VCaP (cell line): ENCODE data around the gene TTC28.

ENCODE experiments used
- H3K27ac ChIP-seq: fragments of 450-650 bp; 2 replicates; pipeline ENCODE4 v1.5.1; 2017
- CTCF ChIP-seq: fragments of 450-650 bp; conservative IDR thresholded peaks from 2 replicates; pipeline ENCODE4 v1.5.1; 2017; ENCODE audit warnings: mild to moderate bottlenecking, moderate library complexity

TTC28 gene

GRCh38 chr22:27930331-27931060, 749.1 kb downstream of the TTC28 start:
- no peak for TF ChIP-seq CTCF
- H3K27ac ChIP-seq, result no peak overlapping the region
